Tibial artery (tissue), 4 donors: Measurements from ENCODE around the gene DRC3.

Source experiments
- DNase-seq, 2 donors: peaks; one replicate each; pipeline ENCODE4 v3.0.0-alpha.2; 2019
- H3K27ac ChIP-seq, 2 donors: fragments of 200-600 bp; sonication (generic) in 1 of 2; 1 replicate in 1 of 2; 2 replicates in 1 of 2; pipeline ENCODE4 v1.5.1; 2018 to 2019; ENCODE audit warnings: mild to moderate bottlenecking in 1 of 2
- H3K27me3 ChIP-seq, 2 donors: fragments of 200-600 bp; sonication (generic) in 1 of 2; one replicate each; pipeline versions ENCODE4 v1.5.1 to v1.6.0; 2016 to 2019
- H3K36me3 ChIP-seq, 3 donors: fragments of 200-600 bp; sonication (generic) in 2 of 3; one replicate each; pipeline ENCODE4 v1.5.1; 2016 to 2019; ENCODE audit warnings: mild to moderate bottlenecking in 2 of 3
- H3K4me1 ChIP-seq, 4 donors: fragments of 200-600 bp; sonication (generic) in 2 of 4; 1 replicate in 3 of 4; 2 replicates in 1 of 4; pipeline ENCODE4 v1.5.1; 2016 to 2019
- H3K4me3 ChIP-seq, 2 donors: fragments of 200-600 bp; sonication (generic) in 1 of 2; 1 replicate in 1 of 2; 2 replicates in 1 of 2; pipeline ENCODE4 v1.5.1; 2018 to 2019; ENCODE audit warnings: mild to moderate bottlenecking in 2 of 2
- H3K9me3 ChIP-seq, 3 donors: fragments of 200-600 bp; sonication (generic) in 1 of 3; one replicate each; pipeline ENCODE4 v1.5.1; 2016 to 2019
- CTCF ChIP-seq, 2 experiments: fragments of 200-600 bp in 1 of 2; fragments of 450-650 bp in 1 of 2; IDR thresholded peaks; one replicate each; pipeline ENCODE4 v1.5.1; 2017 to 2019; ENCODE audit warnings: antibody characterized with exemption in 2 of 2, mild to moderate bottlenecking in 1 of 2, moderate library complexity in 1 of 2
- intact Hi-C: fragments of 100-400 bp; cut with DNase I; formaldehyde crosslinking; loops from one replicate; pipeline ENCODE4 v1.15.0; 2023; ENCODE audit warnings: low total_unique reads

The DRC3 gene

GRCh38 chr17:18028114-18028951 lies 55.7 kb downstream of the DRC3 start:
- DNase-seq, result peak in 1 of 2 donors; percentile 32
- TF ChIP-seq CTCF (IDR thresholded peaks at IDR 0.05), result no peak
- Histone ChIP-seq H3K36me3 (peaks cover 8 to 41% (median 16%) of the 10 kb centered on the region in 3 donors), H3K9me3 (no peaks in the 10 kb centered on the region), H3K4me3 (no peak overlapping the region), H3K27me3 (no peaks in the 10 kb centered on the region), H3K4me1 (no peaks in the 10 kb centered on the region), H3K27ac (no peak overlapping the region)
- intact Hi-C loops, result loop anchor here (10.0 kb wide), 1 partner anchor 224 kb away; no protein-coding TSS in a partner anchor

DNA sequence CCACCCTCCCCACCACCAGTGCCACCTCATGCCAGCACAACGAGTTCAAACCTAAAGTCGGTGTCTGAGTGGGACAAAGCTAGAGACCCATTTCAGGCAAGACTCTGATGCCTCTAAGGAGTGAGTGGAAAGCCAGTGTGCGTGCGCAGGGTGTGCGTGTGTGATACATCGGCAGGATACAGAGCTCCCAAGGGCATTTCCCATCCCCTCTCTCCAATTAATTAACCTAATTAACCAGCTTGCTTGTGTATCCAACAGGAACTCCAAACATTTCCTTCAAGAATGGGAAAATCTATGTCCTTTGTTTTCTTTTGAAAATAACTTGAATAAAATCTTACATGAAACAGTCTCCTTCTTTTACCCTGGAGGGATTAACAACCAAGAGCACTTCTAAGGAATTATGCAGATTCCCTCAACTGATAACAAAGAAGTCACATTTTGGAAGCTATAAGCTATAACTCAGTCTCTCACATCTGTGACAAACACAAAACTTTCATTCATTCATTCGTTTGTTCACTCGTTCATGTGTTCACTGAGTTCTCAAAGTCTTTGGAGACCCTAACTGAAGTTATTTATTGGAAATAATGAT lies 56.4 kb downstream of the DRC3 start:
- Histone ChIP-seq H3K4me1 (no peaks in the 10 kb centered on the region), H3K27me3 (no peaks in the 10 kb centered on the region), H3K36me3 (peaks cover 8 to 34% (median 15%) of the 10 kb centered on the region in 3 donors), H3K9me3 (no peaks in the 10 kb centered on the region), H3K27ac (no peak overlapping the region), H3K4me3 (no peak overlapping the region)
- no peak for TF ChIP-seq CTCF (IDR thresholded peaks at IDR 0.05)
- intact Hi-C loops, result loop anchor here (10.0 kb wide), 1 partner anchor 224 kb away; no protein-coding TSS in a partner anchor
- DNase-seq, result peak in 1 of 2 donors; percentile 25

DNA sequence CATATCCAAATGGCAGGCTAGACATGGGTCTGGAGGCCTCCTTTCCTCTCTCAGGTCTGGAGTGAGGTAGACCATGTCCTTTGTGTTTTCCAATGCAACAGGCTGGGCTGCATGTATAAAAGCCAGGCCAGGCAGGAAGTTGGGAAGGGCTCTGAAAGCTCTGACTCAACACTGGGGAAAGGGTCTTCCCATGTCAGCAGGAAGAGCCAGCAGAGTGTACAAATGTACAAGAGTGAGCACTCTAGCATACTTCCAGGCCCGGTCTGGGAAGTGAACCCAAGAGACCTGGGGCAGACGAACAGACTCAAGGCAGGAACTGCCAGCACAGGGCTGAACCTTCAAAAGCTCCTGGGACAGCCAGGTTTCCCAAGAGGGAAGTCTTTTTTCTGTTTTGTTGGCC lies 59.3 kb downstream of the DRC3 start:
- peak in 1 of 2 donors; percentile 25 for DNase-seq
- TF ChIP-seq CTCF (IDR thresholded peaks at IDR 0.05), result no peak
- H3K4me3 ChIP-seq, result no peak overlapping the region
- H3K27me3 ChIP-seq, result no peaks in the 10 kb centered on the region
- peaks cover 0 to under 1% (median 0%) of the 10 kb centered on the region in 4 donors for H3K4me1 ChIP-seq
- intact Hi-C loops, result no loop called here
- peaks cover 8 to 13% (median 11%) of the 10 kb centered on the region in 3 donors for H3K36me3 ChIP-seq
- H3K27ac ChIP-seq, result no peak overlapping the region
- H3K9me3 ChIP-seq, result no peaks in the 10 kb centered on the region

DNA sequence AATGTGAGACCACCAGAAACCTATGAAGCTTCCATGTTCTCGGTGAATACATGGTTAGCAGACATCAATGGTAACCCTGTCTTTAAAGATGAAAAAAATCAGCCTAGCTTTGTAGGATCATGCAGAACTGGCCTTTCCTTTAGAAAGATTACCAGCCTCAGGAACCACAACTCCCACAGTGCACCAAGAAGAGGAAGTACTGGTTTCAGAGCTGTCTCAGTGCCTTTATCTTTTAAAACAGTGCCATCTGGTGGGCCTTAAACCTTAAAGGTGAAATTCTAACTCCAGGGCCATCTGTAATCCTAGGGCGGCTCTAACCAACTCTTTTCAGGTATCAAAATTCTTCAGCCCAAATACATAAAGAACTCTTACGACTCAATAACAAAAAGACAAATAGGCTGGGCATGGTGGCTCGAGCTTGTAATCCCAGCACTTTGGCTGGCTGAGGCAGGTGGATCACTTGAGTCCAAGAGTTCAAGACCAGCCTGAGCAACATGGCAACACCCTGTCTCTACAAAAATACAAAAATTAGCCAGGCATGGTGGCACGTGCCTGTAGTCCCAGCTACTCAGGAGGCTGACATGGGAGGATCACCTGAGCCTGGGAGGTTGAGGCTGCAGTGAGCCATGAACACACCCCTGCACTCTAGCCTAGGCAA lies 60.9 kb downstream of the DRC3 start:
- H3K27me3 ChIP-seq, result no peaks in the 10 kb centered on the region
- H3K27ac ChIP-seq, result no peak overlapping the region
- no peaks in the 10 kb centered on the region for H3K36me3 ChIP-seq
- peak in 1 of 2 donors; percentile 48 for DNase-seq
- TF ChIP-seq CTCF (IDR thresholded peaks at IDR 0.05), result peak; percentile 45 to 67
- no peak overlapping the region for H3K4me3 ChIP-seq
- H3K4me1 ChIP-seq, result peaks cover 0 to 16% (median 11%) of the 10 kb centered on the region in 4 donors
- H3K9me3 ChIP-seq, result no peaks in the 10 kb centered on the region
- intact Hi-C loops, result loop anchor here (2.0 kb wide), 1 partner anchor 59 kb away; no protein-coding TSS in a partner anchor

- H3K36me3 ChIP-seq, result no peaks in the 10 kb centered on the region
- H3K27me3 ChIP-seq, result no peaks in the 10 kb centered on the region
- H3K4me1 ChIP-seq, result peaks cover 0 to 23% (median 20%) of the 10 kb centered on the region in 4 donors
- no peak for TF ChIP-seq CTCF (IDR thresholded peaks at IDR 0.05)
- no peak overlapping the region for H3K4me3 ChIP-seq
- intact Hi-C loops, result loop anchor here (2.0 to 5.0 kb wide), 2 partner anchors 61 to 353 kb away; partner anchors contain the start of gene RAI1
- DNase-seq, result no peak
- H3K9me3 ChIP-seq, result no peaks in the 10 kb centered on the region
- no peak overlapping the region for H3K27ac ChIP-seq
These were observed 63.0 kb downstream of the DRC3 start for GRCh38 chr17:18035704-18036103.
